Measurements from ENCODE around the gene ZNF692. TPM values are rescaled to one million over a fixed set of nuclear protein-coding genes. Genes with fewer than 3 reads are reported as not detected.
A peak's percentile ranks its signal among the peaks of the same experiment; 100 is the strongest.

Gene ZNF692
- total and polyA plus RNA-seq, 2 of the 13 experiments (the other 11 are each of a cell fraction or from before 2014, with no cell fraction given) = 27.3 to 45.8 TPM

GRCh38 chr1:248872752-248873408 lies 14.0 kb upstream of the ZNF692 start (continued):
- TF ChIP-seq YEATS2 (CRISPR knock-in tag; IDR thresholded peaks at IDR 0.05; ENCODE audit: borderline replicate concordance) (0 out of 2 replicates have a peak, but pooled peaks have one; percentile 5), ZNF562 (CRISPR knock-in tag; IDR thresholded peaks at IDR 0.05; ENCODE audit: borderline replicate concordance) (no peak), ZNF441 (CRISPR knock-in tag; IDR thresholded peaks at IDR 0.05; ENCODE audit: borderline replicate concordance) (0 out of 2 replicates have a peak, but pooled peaks have one; percentile 49), NFYB (CRISPR knock-in tag; IDR thresholded peaks at IDR 0.05) (peak; percentile 72), ZSCAN25 (CRISPR knock-in tag; IDR thresholded peaks at IDR 0.05) (peak; percentile 48; the same call in 1 of the 2 replicates), ZBTB7A (CRISPR knock-in tag; IDR thresholded peaks at IDR 0.05) (0 out of 2 replicates have a peak, but pooled peaks have one; percentile 25), BATF2 (CRISPR knock-in tag; IDR thresholded peaks at IDR 0.05) (0 out of 2 replicates have a peak, but pooled peaks have one; percentile 9)
- TF ChIP-seq, protein P1, sequence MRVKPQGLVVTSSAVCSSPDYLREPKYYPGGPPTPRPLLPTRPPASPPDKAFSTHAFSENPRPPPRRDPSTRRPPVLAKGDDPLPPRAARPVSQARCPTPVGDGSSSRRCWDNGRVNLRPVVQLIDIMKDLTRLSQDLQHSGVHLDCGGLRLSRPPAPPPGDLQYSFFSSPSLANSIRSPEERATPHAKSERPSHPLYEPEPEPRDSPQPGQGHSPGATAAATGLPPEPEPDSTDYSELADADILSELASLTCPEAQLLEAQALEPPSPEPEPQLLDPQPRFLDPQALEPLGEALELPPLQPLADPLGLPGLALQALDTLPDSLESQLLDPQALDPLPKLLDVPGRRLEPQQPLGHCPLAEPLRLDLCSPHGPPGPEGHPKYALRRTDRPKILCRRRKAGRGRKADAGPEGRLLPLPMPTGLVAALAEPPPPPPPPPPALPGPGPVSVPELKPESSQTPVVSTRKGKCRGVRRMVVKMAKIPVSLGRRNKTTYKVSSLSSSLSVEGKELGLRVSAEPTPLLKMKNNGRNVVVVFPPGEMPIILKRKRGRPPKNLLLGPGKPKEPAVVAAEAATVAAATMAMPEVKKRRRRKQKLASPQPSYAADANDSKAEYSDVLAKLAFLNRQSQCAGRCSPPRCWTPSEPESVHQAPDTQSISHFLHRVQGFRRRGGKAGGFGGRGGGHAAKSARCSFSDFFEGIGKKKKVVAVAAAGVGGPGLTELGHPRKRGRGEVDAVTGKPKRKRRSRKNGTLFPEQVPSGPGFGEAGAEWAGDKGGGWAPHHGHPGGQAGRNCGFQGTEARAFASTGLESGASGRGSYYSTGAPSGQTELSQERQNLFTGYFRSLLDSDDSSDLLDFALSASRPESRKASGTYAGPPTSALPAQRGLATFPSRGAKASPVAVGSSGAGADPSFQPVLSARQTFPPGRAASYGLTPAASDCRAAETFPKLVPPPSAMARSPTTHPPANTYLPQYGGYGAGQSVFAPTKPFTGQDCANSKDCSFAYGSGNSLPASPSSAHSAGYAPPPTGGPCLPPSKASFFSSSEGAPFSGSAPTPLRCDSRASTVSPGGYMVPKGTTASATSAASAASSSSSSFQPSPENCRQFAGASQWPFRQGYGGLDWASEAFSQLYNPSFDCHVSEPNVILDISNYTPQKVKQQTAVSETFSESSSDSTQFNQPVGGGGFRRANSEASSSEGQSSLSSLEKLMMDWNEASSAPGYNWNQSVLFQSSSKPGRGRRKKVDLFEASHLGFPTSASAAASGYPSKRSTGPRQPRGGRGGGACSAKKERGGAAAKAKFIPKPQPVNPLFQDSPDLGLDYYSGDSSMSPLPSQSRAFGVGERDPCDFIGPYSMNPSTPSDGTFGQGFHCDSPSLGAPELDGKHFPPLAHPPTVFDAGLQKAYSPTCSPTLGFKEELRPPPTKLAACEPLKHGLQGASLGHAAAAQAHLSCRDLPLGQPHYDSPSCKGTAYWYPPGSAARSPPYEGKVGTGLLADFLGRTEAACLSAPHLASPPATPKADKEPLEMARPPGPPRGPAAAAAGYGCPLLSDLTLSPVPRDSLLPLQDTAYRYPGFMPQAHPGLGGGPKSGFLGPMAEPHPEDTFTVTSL (CRISPR knock-in tag; IDR thresholded peaks at IDR 0.05; ENCODE audit: borderline replicate concordance) = peak; percentile 25; the same call in 1 of the 2 replicates

All from HepG2 (cell line).